Smooth muscle cell of the brain vasculature (primary cell): Measurements from ENCODE around the gene POU6F1.
A peak's percentile ranks its signal among the peaks of the same experiment; 100 is the strongest.

ENCODE experiments used
- DNase-seq: peaks from one replicate; pipeline ENCODE4 v3.0.0-alpha.2; 2012; ENCODE audit warnings: low read depth, low spot score

POU6F1 gene

DNA sequence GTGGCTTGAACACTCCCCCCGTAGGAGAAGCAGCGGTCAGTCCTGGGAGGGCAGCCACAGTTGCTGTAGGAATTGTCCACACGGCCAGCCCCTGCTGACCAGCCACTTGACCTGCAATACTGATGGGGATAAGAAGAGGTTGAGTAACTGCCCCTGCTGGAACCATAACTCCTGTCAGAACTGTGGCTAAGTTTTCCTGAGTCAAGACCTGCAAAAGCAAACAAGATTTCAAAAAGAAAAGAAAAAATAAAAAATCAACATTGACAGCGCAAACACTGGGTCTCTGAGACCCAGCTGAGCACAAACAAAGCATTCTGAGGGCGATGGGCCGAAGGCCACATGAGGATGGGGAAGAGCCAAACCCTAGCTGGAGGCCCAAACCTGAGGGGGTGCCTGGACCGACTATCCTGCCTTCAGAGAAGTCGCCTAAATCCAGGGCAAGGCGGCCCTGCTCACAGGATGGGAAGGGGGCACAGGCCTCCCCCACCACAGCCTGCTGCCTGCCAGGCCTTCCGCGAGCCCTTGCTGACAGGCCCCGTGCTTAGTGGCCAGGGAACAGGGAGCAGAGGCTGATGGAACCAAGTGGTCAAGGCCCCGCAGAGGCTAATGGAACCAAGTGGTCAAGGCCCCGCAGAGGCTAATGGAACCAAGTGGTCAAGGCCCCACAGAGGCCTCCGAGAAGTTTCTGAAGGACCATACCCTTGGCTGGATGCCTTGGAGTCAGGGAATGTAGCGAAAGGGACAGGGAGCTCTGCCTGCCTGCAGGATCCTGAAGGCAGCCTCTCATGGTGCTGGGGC is 19.1 kb downstream of the POU6F1 start:
- no peak for DNase-seq

GRCh38 chr12:51197736-51198567 is 19.9 kb downstream of the POU6F1 start:
- no peak for DNase-seq

DNA sequence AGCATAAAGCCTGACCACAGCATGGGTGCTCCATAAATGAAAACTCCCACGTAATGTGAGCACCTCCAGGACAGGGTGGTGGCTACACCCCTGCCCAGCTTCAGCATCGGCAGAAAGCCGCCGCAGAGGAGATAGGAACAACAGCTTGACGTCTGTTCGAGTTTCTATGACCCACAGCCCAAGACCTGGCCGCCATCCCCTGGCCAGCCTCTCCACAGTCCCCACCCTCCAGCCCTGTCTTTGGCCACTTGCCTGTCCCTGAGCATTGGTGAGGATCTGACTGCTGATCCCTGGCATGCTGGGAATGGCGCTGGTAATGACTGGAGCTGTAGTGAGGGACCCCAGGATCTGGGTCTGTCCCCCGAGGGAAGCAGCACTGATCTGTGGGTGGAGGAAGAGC is 21.3 kb downstream of the POU6F1 start:
- DNase-seq, result no peak

GRCh38 chr12:51195841-51196240 is 22.0 kb downstream of the POU6F1 start:
- DNase-seq, result no peak

- no peak for DNase-seq
These were observed 25.6 kb downstream of the POU6F1 start for GRCh38 chr12:51192284-51192671.

- no peak for DNase-seq
These were observed 26.2 kb downstream of the POU6F1 start for GRCh38 chr12:51191516-51192283.

DNA sequence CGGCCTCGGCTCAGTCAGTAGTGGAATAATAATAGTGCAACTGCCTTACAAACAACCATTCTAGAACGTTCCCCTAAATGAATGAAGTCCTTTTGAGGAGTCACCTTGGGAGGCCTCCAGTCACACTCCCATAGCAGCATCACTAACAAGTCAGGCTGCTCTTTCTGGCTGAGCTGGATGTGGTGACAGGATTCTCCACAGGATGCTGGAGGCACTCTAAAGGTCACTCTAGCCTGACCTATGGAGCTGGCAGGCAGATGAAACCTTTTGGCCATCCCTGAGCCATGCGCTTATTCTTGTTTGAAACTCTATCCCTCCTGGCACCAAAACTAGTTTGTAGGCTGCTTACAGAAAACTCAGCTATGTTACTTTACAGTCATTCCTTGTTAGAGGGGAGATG is 27.0 kb downstream of the POU6F1 start:
- no peak for DNase-seq

GRCh38 chr12:51189790-51190355 is 28.0 kb downstream of the POU6F1 start:
- no peak for DNase-seq

- no peak for DNase-seq
These were observed 29.4 kb downstream of the POU6F1 start for GRCh38 chr12:51188359-51189051.

- no peak for DNase-seq
These were observed 30.4 kb downstream of the POU6F1 start for GRCh38 chr12:51187370-51187987.

- no peak for DNase-seq
These were observed 31.3 kb downstream of the POU6F1 start for GRCh38 chr12:51186465-51187085.

DNA sequence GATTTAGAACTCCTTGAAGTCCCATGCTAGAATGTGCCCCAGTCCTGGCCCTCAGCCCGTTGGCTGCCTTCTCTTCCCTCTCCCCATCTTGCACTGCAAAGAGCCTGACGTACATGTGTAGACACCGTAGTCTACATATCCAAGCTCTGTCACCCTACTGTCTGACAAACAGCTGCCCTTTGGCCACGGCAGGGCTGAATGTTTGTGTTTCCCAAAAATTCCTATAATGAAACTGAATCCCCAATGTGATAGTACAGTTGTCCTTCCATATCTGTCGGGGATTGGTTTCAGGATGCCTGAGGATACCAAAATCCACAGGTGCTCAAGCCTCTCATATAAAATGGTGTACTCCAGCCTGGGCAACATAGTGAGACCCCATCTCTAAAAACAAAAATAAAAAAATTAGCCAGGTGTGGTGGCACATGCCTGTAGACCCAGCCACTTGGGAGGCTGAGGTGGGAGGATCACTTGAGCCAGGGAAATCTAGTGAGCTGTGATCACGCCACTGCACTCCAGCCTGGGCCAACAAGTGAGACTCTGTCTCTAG is 32.6 kb downstream of the POU6F1 start:
- DNase-seq, result no peak

DNA sequence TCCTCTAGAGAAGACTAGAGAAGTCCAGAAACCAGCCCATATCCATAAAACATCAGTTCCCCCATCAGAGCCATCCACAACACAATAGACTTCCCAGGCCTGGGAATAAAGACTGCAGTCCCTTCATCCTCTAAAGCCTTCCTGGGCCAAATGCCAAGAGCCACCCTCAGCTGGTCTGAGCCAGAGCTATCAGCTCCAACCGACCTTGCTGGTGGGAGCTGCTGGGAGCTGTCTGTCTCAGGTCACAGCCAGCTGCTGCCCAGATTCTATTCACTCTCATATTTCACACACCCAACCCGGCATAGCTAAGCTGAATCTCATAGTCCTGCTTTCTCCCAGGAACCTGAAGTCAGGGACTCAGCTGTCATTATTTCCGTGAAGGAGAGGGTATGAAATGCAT is 34.0 kb downstream of the POU6F1 start:
- DNase-seq, result no peak

DNA sequence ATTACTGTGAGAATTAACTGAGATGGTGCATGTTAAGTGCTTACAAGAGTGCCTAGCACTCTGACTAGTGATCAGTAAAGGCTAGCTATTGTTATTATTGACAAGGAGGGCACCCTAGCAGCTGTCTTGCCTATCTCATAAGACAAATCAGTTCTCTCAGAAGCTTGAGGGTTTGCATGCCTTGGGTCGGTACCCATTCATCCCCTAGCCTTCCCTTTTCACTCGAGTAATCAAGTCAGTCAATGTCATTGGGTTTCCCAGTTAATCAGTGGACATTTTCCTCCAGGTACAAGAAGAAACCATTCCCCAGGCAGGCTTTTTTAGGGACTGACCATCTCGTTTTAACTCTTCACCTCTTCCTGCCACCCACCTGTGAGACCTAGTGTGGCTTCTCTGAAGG is 34.5 kb downstream of the POU6F1 start:
- no peak for DNase-seq

DNA sequence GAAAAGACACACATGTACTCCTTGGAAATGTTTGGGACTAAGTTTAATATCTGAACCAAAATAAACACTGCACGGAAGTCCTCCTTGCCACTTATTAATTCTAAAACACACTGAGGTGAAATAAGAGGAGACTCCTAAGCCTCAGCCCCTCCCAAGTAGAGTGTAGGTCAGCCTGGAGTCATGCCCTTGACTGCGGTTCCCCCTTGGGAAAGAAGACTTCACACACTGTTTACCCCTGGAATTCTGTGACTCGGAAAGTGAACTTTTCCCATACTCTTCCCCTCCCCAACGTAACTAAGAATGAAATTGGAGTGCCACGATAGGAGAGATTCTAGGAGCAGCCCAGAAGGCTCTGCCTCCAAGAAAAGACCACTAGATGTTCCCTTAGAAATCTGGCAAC is 36.3 kb downstream of the POU6F1 start:
- no peak for DNase-seq

GRCh38 chr12:51177897-51178296 is 40.0 kb downstream of the POU6F1 start:
- no peak for DNase-seq

DNA sequence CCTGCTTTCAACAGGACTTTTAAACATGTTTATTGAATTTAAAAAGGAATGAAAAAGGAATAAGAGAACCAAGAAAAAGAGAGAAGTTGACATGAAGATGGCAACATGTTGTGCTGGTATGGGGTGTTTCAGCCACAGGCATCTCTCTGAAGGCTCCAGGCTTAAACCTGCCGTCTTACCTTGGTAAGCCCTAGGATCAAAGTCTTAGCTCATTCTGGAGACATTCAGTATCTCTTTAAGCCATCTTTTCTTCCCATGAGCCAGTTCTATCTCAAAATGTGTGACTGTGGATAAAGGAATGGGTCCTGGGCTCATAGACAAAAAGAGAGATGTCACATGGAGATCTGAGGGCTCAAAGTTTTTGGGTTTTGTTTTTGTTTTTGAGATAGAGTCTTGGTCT is 43.4 kb downstream of the POU6F1 start:
- DNase-seq, result no peak

GRCh38 chr12:51172515-51173431 is 45.1 kb downstream of the POU6F1 start, which contains the start of gene TFCP2:
TFCP2 (minus strand) TSS chr12:51173135; CDS start chr12:51172422, 713 bp downstream.
- peak; percentile 94 for DNase-seq
